K562 (cell line): ENCODE measurements around the gene FANCC. TPM values are rescaled to one million over a fixed set of nuclear protein-coding genes. Genes with fewer than 3 reads are reported as not detected.

ENCODE experiments used
- ATAC-seq: fragments of 200-7000 bp; cut with Tn5 transposase; 3 replicates; pipeline ENCODE4 v1.9.1; 2020; ENCODE audit warnings: moderate library complexity
- BruUV-seq: library from RNA; stranded (reverse); fragments of 400-500 nt; replicated peaks from 2 replicates; lab custom pipeline; 2021; lab: Mats Ljungman, UMichigan
- CTCF ChIA-PET: fragments of 300-600 bp; formaldehyde crosslinking; extraction: SDS; loops from one replicate; lab custom pipeline; 2021; ENCODE audit warnings: low intra/inter-chr PET ratio; lab: Yijun Ruan, JAX
- POLR2A ChIA-PET: fragments of 300-600, 350-650 bp; sonication (Branson Sonifier 250); formaldehyde crosslinking; extraction: SDS; loops from one replicate; lab custom pipeline; 2021; ENCODE audit warnings: antibody characterized with exemption, inconsistent platforms; lab: Yijun Ruan, JAX
- DNase-seq, 4 experiments: peaks; one replicate each; pipeline versions ENCODE4 v3.0.0 to v3.0.0-alpha.2; 2011 to 2018; ENCODE audit warnings: low spot score in 3 of 4, mixed read lengths in 3 of 4; ENCODE audit errors: extremely low read depth in 1 of 4
- FAIRE-seq: peaks from 2 replicates; lab custom pipeline; 2011; peaks lifted over from hg19 to GRCh38; lab: Jason Lieb, UNC
- H2AFZ ChIP-seq: 2 replicates; pipeline ENCODE4 v1.6.0; 2011; ENCODE audit warnings: low read depth, low read length, control low read depth, inconsistent platforms
- H3K27ac ChIP-seq: fragments of 200-600 bp; 3 replicates; pipeline ENCODE4 v1.8.0; 2011; ENCODE audit warnings: low read depth, mild to moderate bottlenecking, control low read depth, inconsistent platforms, low read length, moderate library complexity, mixed read lengths; ENCODE audit errors: extremely low read depth
- H3K27me3 ChIP-seq, 2 experiments: fragments of 300-600 bp in 1 of 2; 2 replicates in 1 of 2; 3 replicates in 1 of 2; pipeline versions ENCODE4 v1.6.0 to v1.8.0; 2011; ENCODE audit warnings: inconsistent platforms in 2 of 2, low read length in 2 of 2, mild to moderate bottlenecking in 1 of 2, mixed read lengths in 1 of 2, moderate library complexity in 1 of 2; ENCODE audit not compliant: control insufficient read depth in 2 of 2, insufficient read depth in 2 of 2
- H3K36me3 ChIP-seq: fragments of 300-600 bp; 3 replicates; pipeline ENCODE4 v1.8.0; 2011; ENCODE audit warnings: mild to moderate bottlenecking, low read length, inconsistent platforms; ENCODE audit not compliant: control insufficient read depth, insufficient read depth
- H3K4me1 ChIP-seq, 2 experiments: fragments of 200-600 bp in 1 of 2; replicated peaks in 1 of 2; 2 replicates in 1 of 2; 3 replicates in 1 of 2; pipeline versions ENCODE4 v1.5.1 to v1.8.0; 2011; ENCODE audit warnings: inconsistent platforms in 2 of 2, low read length in 2 of 2, mild to moderate bottlenecking in 1 of 2, mixed read lengths in 1 of 2, moderate library complexity in 1 of 2; ENCODE audit not compliant: control insufficient read depth in 2 of 2, insufficient read depth in 2 of 2
- H3K4me2 ChIP-seq: 2 replicates; pipeline ENCODE4 v1.6.1; 2011; ENCODE audit warnings: low read length, control low read depth, inconsistent platforms, mixed read lengths; ENCODE audit not compliant: insufficient read depth
- H3K4me3 ChIP-seq: fragments of 200-600 bp; sonication (generic), shearing (Covaris generic); 2 replicates; pipeline ENCODE4 v1.5.1; 2016; ENCODE audit warnings: control low read depth, inconsistent platforms
- H3K79me2 ChIP-seq: fragments of 200-600 bp; 3 replicates; pipeline ENCODE4 v1.8.0; 2011; ENCODE audit warnings: low read length, inconsistent platforms; ENCODE audit not compliant: control insufficient read depth, insufficient read depth
- H3K9ac ChIP-seq, 2 experiments: 2 replicates each; pipeline versions ENCODE4 v1.6.0 to v1.6.1; 2011; ENCODE audit warnings: low read depth in 2 of 2, low read length in 2 of 2, control low read depth in 1 of 2, inconsistent platforms in 1 of 2, mild to moderate bottlenecking in 1 of 2, mixed read lengths in 1 of 2; ENCODE audit not compliant: insufficient read depth in 1 of 2
- H3K9me1 ChIP-seq: one replicate; pipeline ENCODE4 v1.6.0; 2011; ENCODE audit warnings: inconsistent platforms, mild to moderate bottlenecking, low read length, moderate library complexity; ENCODE audit not compliant: control insufficient read depth, insufficient read depth
- H3K9me3 ChIP-seq: replicated peaks from 2 replicates; pipeline ENCODE4 v1.5.1; 2011; ENCODE audit warnings: low read depth, low read length, inconsistent platforms; ENCODE audit not compliant: control insufficient read depth, insufficient read depth
- H4K20me1 ChIP-seq: replicated peaks from 2 replicates; pipeline ENCODE4 v1.6.1; 2011; ENCODE audit warnings: low read length, inconsistent platforms, mixed read lengths; ENCODE audit not compliant: control insufficient read depth, insufficient read depth
- DLX4 ChIP-seq: fragments of 250-450 bp; sonication (Bioruptor Pico); IDR thresholded peaks from 2 replicates; pipeline ENCODE4 v1.6.1; 2021; ENCODE audit warnings: mild to moderate bottlenecking
- DMBX1 ChIP-seq: fragments of 250-450 bp; sonication (Bioruptor Pico); IDR thresholded peaks from 2 replicates; pipeline ENCODE4 v1.8.0; 2022; ENCODE audit warnings: inconsistent platforms, mild to moderate bottlenecking, moderate library complexity, borderline replicate concordance
- GABPB1 ChIP-seq: sonication (generic); formaldehyde crosslinking; IDR thresholded peaks from 2 replicates; pipeline ENCODE4 v1.8.0; 2022; ENCODE audit warnings: mild to moderate bottlenecking, missing genetic modification reagents
- GATAD2B ChIP-seq: fragments of 450-650 bp; IDR thresholded peaks from 2 replicates; pipeline ENCODE4 v1.6.1; 2017; ENCODE audit warnings: mild to moderate bottlenecking, borderline replicate concordance
- HNRNPLL ChIP-seq: fragments of 200-400 bp; formaldehyde crosslinking; IDR thresholded peaks from 2 replicates; pipeline ENCODE4 v1.6.1; 2017; ENCODE audit warnings: low read length, low read depth, mild to moderate bottlenecking; ENCODE audit not compliant: poor library complexity, severe bottlenecking
- POLR2G ChIP-seq: fragments of 200-400 bp; formaldehyde crosslinking; IDR thresholded peaks from 2 replicates; pipeline ENCODE4 v1.6.1; 2017; ENCODE audit warnings: low read depth, mild to moderate bottlenecking, antibody characterized with exemption, low read length, moderate library complexity
- POU5F1 ChIP-seq: fragments of 150-350 bp; IDR thresholded peaks from 2 replicates; pipeline ENCODE4 v1.6.1; 2014; ENCODE audit warnings: borderline replicate concordance, low read length, low read depth, mild to moderate bottlenecking; ENCODE audit not compliant: partially characterized antibody
- WGBS: fragments of 100-300 bp; shearing (Covaris generic); methylation state at CpG from one replicate; pipeline ENCODE4 v1.1.6; 2016; ENCODE audit warnings: low coverage, mixed read lengths; ENCODE audit not compliant: insufficient coverage; ENCODE audit errors: missing lambda C conversion rate; 5-methylcytosine and 5-hydroxymethylcytosine counted together
- in situ Hi-C: fragments of 300-500 bp; cut with MboI; formaldehyde crosslinking; loops from 4 replicates; pipeline ENCODE4 v1.15.0; 2018; ENCODE audit warnings: inconsistent platforms, mixed read lengths
- intact Hi-C: fragments of 100-400 bp; cut with micrococcal nuclease; formaldehyde crosslinking; loops from 2 replicates; pipeline ENCODE4 v1.14.2; 2022
- polyA plus RNA-seq, 8 experiments: library from polyadenylated mRNA; depleted of rRNA in 4 of 8; stranded (reverse) in 5 of 8; unstranded in 3 of 8; fragments of >200 nt; fragmentation: Nextera tagmentation in 2 of 8; fragmentation: Illumina TruSeq in 1 of 8; extraction: Ambion mirVana in 2 of 8; extraction: Trizol in 1 of 8; gene quantifications; 2 replicates each; pipeline versions ENCODE4 v1.2.1 to v1.2.3, GENCODE V29; 2011 to 2014; ENCODE audit warnings: inconsistent platforms in 1 of 8, missing spikeins in 1 of 8
- total RNA-seq, 7 experiments: library from RNA; depleted of rRNA in 6 of 7; stranded (reverse); fragments of >200 nt in 6 of 7; fragmentation: Illumina TruSeq in 2 of 7; extraction: Trizol in 2 of 7; gene quantifications; 2 replicates each; pipeline versions ENCODE4 v1.2.1 to v1.2.3, GENCODE V29; 2011 to 2021; ENCODE audit warnings: low replicate concordance in 1 of 7
- TF ChIP-seq, protein P1 (sequence below): fragments of 250-450 bp; sonication (Bioruptor Pico); IDR thresholded peaks from 2 replicates; pipeline ENCODE4 v1.8.0; 2022; ENCODE audit warnings: inconsistent platforms

The FANCC gene
- total and polyA plus RNA-seq, 9 of the 15 experiments (the other 6 are each of a cell fraction or from before 2014, with no cell fraction given) = 4.6 to 18.4 (median 14.2) TPM

- H3K27ac ChIP-seq = no peak overlapping the region
- DNase-seq (no peak), FAIRE-seq (no peak), ATAC-seq (no peak)
- in situ Hi-C loops (no loop called here), intact Hi-C loops (no loop called here)
- ChIA-PET POLR2A (no interaction called here), CTCF (no interaction called here)
- H3K36me3 ChIP-seq = no peaks in the 10 kb centered on the region
- H3K79me2 ChIP-seq = no peaks in the 10 kb centered on the region
- 80% methylated on average over 2 of the region's 2 CpGs for WGBS
- no peaks in the 10 kb centered on the region for H3K27me3 ChIP-seq
- no peak overlapping the region for H3K9ac ChIP-seq
- no peak overlapping the region for H3K4me3 ChIP-seq
- no peak overlapping the region for H2AFZ ChIP-seq
- H3K4me2 ChIP-seq = no peak overlapping the region
- H3K9me3 ChIP-seq = no peaks in the 10 kb centered on the region
- no peaks in the 10 kb centered on the region for H3K9me1 ChIP-seq
- no peak for TF ChIP-seq DLX4 (CRISPR knock-in tag)
- no peak for TF ChIP-seq DMBX1
- no peak for TF ChIP-seq GATAD2B
- TF ChIP-seq, protein P1, sequence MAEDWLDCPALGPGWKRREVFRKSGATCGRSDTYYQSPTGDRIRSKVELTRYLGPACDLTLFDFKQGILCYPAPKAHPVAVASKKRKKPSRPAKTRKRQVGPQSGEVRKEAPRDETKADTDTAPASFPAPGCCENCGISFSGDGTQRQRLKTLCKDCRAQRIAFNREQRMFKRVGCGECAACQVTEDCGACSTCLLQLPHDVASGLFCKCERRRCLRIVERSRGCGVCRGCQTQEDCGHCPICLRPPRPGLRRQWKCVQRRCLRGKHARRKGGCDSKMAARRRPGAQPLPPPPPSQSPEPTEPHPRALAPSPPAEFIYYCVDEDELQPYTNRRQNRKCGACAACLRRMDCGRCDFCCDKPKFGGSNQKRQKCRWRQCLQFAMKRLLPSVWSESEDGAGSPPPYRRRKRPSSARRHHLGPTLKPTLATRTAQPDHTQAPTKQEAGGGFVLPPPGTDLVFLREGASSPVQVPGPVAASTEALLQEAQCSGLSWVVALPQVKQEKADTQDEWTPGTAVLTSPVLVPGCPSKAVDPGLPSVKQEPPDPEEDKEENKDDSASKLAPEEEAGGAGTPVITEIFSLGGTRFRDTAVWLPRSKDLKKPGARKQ (CRISPR knock-in tag) = no peak
- TF ChIP-seq POLR2G = no peak
- TF ChIP-seq POU5F1 = no peak
- no peak for TF ChIP-seq GABPB1 (CRISPR knock-in tag)
- TF ChIP-seq HNRNPLL = no peak
- H4K20me1 ChIP-seq = no peaks in the 10 kb centered on the region
- H3K4me1 ChIP-seq = no peaks in the 10 kb centered on the region
- BruUV-seq = no TSS peak
Measured at GRCh38 chr9:95148208-95148520, 169.3 kb downstream of the FANCC start.
